ENCODE results near the gene PLVAP.

PLVAP gene

GRCh38 chr19:17390665-17391370, 13.7 kb upstream of the PLVAP start:
- DNase-seq (ENCODE audit: low read depth): peak; percentile 43
- TF ChIP-seq, protein P1, sequence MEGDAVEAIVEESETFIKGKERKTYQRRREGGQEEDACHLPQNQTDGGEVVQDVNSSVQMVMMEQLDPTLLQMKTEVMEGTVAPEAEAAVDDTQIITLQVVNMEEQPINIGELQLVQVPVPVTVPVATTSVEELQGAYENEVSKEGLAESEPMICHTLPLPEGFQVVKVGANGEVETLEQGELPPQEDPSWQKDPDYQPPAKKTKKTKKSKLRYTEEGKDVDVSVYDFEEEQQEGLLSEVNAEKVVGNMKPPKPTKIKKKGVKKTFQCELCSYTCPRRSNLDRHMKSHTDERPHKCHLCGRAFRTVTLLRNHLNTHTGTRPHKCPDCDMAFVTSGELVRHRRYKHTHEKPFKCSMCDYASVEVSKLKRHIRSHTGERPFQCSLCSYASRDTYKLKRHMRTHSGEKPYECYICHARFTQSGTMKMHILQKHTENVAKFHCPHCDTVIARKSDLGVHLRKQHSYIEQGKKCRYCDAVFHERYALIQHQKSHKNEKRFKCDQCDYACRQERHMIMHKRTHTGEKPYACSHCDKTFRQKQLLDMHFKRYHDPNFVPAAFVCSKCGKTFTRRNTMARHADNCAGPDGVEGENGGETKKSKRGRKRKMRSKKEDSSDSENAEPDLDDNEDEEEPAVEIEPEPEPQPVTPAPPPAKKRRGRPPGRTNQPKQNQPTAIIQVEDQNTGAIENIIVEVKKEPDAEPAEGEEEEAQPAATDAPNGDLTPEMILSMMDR (IDR thresholded peaks at IDR 0.05; ENCODE audit: control insufficient read depth, insufficient read depth, low read depth, low read length, missing control alignments): peak; percentile 59
- H3K4me3 ChIP-seq (ENCODE audit: control insufficient read depth, low read depth, low read length): peak overlapping the region; percentile 64

GRCh38 chr19:17389957-17390664, 13.0 kb upstream of the PLVAP start:
- DNase-seq (ENCODE audit: low read depth): no peak
- peak overlapping the region; percentile 64 for H3K4me3 ChIP-seq (ENCODE audit: control insufficient read depth, low read depth, low read length)
- TF ChIP-seq, protein P1 (IDR thresholded peaks at IDR 0.05; ENCODE audit: control insufficient read depth, insufficient read depth, low read depth, low read length, missing control alignments): no peak

GRCh38 chr19:17389288-17389687, 12.1 kb upstream of the PLVAP start:
- TF ChIP-seq, protein P1 (IDR thresholded peaks at IDR 0.05; ENCODE audit: control insufficient read depth, insufficient read depth, low read depth, low read length, missing control alignments): no peak
- DNase-seq (ENCODE audit: low read depth): no peak
- H3K4me3 ChIP-seq (ENCODE audit: control insufficient read depth, low read depth, low read length): no peak overlapping the region

- H3K4me3 ChIP-seq (ENCODE audit: control insufficient read depth, low read depth, low read length): no peak overlapping the region
- no peak for DNase-seq (ENCODE audit: low read depth)
- TF ChIP-seq, protein P1 (IDR thresholded peaks at IDR 0.05; ENCODE audit: control insufficient read depth, insufficient read depth, low read depth, low read length, missing control alignments): peak; percentile 97
Measured at GRCh38 chr19:17385878-17386611, 8.9 kb upstream of the PLVAP start.

DNA sequence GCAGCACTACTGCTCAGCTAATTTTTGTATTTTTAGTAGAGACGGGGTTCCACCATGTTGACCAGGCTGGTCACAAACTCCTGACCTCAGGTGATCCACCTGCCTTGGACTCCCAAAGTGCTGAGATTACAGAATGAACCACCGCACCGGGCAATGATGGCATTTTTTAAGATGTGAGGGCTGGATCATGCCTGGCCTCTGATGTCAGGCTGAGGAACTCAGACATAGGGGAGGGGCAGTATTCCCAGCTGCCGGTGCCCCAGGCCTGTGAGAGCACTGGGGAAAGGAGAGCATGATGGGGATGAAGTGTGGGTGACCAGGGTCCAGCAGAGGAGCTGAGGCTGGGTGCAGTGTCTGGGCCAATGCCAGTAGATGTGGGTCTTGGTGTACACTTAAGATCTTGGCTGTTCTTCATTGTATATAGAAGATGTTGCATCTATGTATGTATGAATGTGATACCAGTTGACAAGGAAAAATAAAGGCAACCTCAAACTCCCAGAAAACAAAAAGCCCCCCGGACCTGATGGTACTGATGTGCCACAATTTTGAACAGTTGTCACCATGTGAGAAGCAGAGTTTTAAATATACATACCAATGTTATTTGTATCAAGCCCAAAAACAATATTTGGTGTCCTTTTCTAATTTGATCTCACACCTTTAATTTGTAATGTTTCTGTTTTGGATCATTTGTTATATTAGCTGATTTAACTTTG, 3.4 kb upstream of the PLVAP start:
- H3K4me3 ChIP-seq (ENCODE audit: control insufficient read depth, low read depth, low read length): no peak overlapping the region
- no peak for DNase-seq (ENCODE audit: low read depth)

More for the DNA sequence above, 3.4 kb upstream of the PLVAP start:
- TF ChIP-seq, protein P1 (IDR thresholded peaks at IDR 0.05; ENCODE audit: control insufficient read depth, insufficient read depth, low read depth, low read length, missing control alignments): no peak
